Aortic smooth muscle cell (primary cell): ENCODE measurements around the gene MOBP. TPM values are rescaled to one million over a fixed set of nuclear protein-coding genes. Genes with fewer than 3 reads are reported as not detected.

ENCODE experiments used
- total RNA-seq: library from RNA; depleted of rRNA; stranded (reverse); fragments of >200 nt; gene quantifications from 2 replicates; pipeline ENCODE4 v1.2.3, GENCODE V29; 2014

Gene MOBP, protein sequence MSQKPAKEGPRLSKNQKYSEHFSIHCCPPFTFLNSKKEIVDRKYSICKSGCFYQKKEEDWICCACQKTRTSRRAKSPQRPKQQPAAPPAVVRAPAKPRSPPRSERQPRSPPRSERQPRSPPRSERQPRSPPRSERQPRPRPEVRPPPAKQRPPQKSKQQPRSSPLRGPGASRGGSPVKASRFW
- not detected in 2 replicates for total RNA-seq

DNA sequence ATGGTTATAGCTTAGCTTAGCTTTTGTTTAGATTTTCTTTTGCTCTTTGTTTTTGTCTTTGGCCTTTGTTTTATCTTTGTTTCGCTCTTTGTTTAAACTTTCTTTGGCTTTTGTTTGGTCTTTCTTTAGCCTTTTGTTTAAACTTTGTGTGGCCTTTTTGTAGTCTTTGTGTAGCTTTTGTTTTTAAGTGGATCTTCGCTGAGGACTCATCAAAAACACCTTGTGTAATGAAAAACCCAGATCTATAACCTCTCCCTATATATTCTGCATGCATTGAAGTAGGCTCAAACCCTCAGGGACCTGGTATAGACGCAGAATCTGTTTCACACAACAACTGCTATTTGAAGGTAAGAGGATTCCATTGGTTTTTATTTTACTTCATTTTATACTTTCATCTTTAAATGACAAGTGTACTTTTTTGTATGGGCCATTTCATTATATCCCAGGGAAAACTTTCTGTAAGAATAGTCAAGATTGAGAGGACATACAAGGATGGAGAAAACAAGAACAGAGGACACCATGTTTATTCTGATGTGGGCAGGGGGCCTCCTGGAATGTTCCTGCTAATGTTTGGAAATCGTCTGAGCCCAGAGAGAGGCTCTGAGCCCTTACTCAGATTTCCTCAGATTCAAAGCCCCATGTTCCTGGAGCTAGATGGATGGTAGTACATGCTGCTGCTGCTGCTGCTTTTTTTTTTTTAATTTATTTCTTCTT lies at the start of gene MOBP:
TSS of gene MOBP (plus strand) at position 287 of the 714 bp plus-strand sequence. CDS start 34,390 bp downstream, outside the sequence.

Other genes with a start within 250 kb of the MOBP start
- under 0.01 TPM in 2 replicates for gene CX3CR1, start 187.6 kb upstream of the MOBP start, total RNA-seq
- not detected in 2 replicates for gene CCR8, start 138.0 kb upstream of the MOBP start, total RNA-seq
- 15.7 and 16.4 TPM in 2 replicates for gene SLC25A38, start 84.3 kb upstream of the MOBP start, total RNA-seq
- 1,163 and 1,507 TPM in 2 replicates for gene RPSA, start 61.0 kb upstream of the MOBP start, total RNA-seq